ENCODE measurements around the gene ATP6V1C2.

Gene ATP6V1C2

DNA sequence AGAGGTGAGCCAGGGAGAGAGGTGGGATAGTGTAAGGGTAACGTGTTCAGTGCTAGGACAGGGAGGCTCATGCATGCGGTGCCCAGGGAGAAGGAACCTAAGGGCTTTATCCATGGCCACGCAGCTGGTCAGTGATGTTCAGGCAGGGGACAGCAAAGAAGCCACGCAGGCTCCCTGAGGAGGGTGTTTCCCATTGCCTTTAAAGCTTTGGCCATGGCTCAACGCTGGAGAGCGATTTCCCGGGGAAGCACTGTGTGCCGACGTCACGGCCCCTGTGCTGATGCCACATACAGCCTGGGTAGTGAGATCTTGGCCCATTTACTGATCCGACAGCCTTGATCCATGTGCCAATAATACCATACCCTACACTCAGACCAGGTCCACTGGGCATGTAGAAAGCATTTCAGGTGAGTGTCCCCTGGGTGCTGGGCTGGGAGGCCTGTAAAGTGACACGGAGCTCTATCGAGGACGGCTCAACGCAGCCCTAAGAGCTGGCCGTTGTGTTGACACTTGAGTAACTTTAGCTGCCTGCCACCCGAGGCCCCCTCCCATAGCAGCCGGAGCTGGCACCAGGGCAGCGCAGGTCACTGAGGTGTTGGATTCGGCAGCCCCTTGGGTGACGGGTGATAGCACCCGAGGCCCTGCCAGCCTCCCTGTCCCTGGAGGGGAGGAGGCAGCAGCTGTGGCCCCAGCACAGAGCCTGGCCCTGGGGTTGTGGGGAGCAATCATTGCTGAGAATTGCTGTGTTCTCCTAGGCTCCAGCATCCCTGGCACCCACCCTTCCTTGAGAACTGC lies 49.7 kb downstream of the ATP6V1C2 start:
- Histone ChIP-seq H4K20me1 (ENCODE audit: insufficient read depth, low read length) (no peaks in the 10 kb centered on the region), H3K36me3 (ENCODE audit: insufficient read depth, low read length) (no peaks in the 10 kb centered on the region), H3K27ac (ENCODE audit: low read depth, low read length, poor library complexity, severe bottlenecking) (no peak overlapping the region), H3K4me2 (ENCODE audit: low read length) (no peak overlapping the region), H3K9me3 (ENCODE audit: low read length) (no peaks in the 10 kb centered on the region), H3K79me2 (ENCODE audit: insufficient read depth, low read length) (no peaks in the 10 kb centered on the region), H2AFZ (ENCODE audit: low read length) (no peak overlapping the region), H3K9ac (ENCODE audit: low read length) (no peak overlapping the region), H3F3A (ENCODE audit: insufficient read depth, low read length) (no peaks in the 10 kb centered on the region), H3K4me1 (ENCODE audit: insufficient read depth, low read length, severe bottlenecking) (no peaks in the 10 kb centered on the region), H3K9me2 (ENCODE audit: low read depth, low read length) (no peaks in the 10 kb centered on the region), H3K4me3 (ENCODE audit: low read depth, low read length, poor library complexity, severe bottlenecking) (no peak overlapping the region), H3K27me3 (ENCODE audit: insufficient read depth, low read length) (peaks cover 5% of the 10 kb centered on the region; the same call in 1 of the 2 replicates)
- no peak for TF ChIP-seq EZH2 (IDR thresholded peaks at IDR 0.05; ENCODE audit: borderline replicate concordance, low read length)
- TF ChIP-seq, protein P1, sequence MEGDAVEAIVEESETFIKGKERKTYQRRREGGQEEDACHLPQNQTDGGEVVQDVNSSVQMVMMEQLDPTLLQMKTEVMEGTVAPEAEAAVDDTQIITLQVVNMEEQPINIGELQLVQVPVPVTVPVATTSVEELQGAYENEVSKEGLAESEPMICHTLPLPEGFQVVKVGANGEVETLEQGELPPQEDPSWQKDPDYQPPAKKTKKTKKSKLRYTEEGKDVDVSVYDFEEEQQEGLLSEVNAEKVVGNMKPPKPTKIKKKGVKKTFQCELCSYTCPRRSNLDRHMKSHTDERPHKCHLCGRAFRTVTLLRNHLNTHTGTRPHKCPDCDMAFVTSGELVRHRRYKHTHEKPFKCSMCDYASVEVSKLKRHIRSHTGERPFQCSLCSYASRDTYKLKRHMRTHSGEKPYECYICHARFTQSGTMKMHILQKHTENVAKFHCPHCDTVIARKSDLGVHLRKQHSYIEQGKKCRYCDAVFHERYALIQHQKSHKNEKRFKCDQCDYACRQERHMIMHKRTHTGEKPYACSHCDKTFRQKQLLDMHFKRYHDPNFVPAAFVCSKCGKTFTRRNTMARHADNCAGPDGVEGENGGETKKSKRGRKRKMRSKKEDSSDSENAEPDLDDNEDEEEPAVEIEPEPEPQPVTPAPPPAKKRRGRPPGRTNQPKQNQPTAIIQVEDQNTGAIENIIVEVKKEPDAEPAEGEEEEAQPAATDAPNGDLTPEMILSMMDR (IDR thresholded peaks at IDR 0.05; ENCODE audit: low read length) = no peak

DNA sequence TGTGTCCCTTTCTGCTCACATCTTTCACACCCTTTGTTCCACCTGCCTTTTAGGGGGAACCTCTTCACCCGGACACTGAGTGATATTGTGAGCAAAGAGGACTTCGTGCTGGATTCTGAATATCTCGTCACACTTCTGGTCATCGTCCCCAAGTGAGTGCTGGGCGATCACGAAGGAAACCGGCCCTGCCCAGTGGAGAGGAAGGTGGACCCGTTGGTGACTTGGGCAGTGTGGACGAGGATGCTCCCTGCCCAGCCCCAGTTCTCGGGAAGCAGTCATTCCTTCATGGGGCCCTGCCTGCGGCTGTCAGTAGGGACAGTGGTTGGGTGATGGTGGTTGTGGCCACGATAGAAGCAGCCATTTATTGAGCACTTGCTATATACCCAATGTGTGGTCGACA lies 50.4 kb downstream of the ATP6V1C2 start:
- Histone ChIP-seq H3F3A (ENCODE audit: insufficient read depth, low read length) (no peaks in the 10 kb centered on the region), H3K4me1 (ENCODE audit: insufficient read depth, low read length, severe bottlenecking) (no peaks in the 10 kb centered on the region), H3K27ac (ENCODE audit: low read depth, low read length, poor library complexity, severe bottlenecking) (no peak overlapping the region), H3K36me3 (ENCODE audit: insufficient read depth, low read length) (no peaks in the 10 kb centered on the region), H4K20me1 (ENCODE audit: insufficient read depth, low read length) (no peaks in the 10 kb centered on the region), H3K4me3 (ENCODE audit: low read depth, low read length, poor library complexity, severe bottlenecking) (no peak overlapping the region), H3K9ac (ENCODE audit: low read length) (no peak overlapping the region), H2AFZ (ENCODE audit: low read length) (no peak overlapping the region), H3K27me3 (ENCODE audit: insufficient read depth, low read length) (peaks cover 5% of the 10 kb centered on the region; the same call in 1 of the 2 replicates), H3K9me3 (ENCODE audit: low read length) (no peaks in the 10 kb centered on the region), H3K79me2 (ENCODE audit: insufficient read depth, low read length) (no peaks in the 10 kb centered on the region), H3K9me2 (ENCODE audit: low read depth, low read length) (no peaks in the 10 kb centered on the region), H3K4me2 (ENCODE audit: low read length) (no peak overlapping the region)
- no peak for TF ChIP-seq EZH2 (IDR thresholded peaks at IDR 0.05; ENCODE audit: borderline replicate concordance, low read length)
- TF ChIP-seq, protein P1 (IDR thresholded peaks at IDR 0.05; ENCODE audit: low read length) = no peak

DNA sequence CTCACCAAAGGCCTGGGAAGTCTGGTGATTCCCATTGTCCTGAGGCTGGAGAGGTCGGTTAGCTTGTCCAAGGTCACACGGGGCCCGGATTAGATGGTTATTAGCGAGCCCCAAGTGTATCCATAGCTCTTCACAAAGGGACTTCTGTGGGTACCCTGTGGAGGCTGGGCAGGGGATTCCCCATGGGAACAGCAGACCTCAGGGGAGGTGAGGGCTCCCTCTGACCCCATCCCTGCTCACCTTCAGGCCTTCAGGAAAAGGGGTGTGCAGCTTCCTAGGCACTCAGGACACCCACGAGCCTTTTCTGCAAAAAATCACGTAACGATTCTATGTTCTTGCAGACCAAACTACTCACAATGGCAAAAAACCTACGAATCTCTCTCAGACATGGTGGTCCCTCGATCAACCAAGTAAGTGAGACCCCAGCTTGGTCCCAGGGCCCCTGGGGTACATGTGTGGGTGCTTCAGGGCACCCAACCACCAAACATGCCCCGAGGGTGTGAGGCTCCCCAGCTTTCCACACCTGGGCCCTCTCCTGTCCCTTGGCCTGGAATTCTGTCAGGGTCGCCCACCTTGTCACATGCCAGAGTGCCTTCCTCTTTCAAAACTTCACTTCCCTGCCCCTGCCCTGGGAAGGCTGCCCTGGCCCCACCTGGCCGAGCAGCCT lies 50.9 kb downstream of the ATP6V1C2 start:
- H3F3A ChIP-seq (ENCODE audit: insufficient read depth, low read length) = no peaks in the 10 kb centered on the region
- H3K4me1 ChIP-seq (ENCODE audit: insufficient read depth, low read length, severe bottlenecking) = no peaks in the 10 kb centered on the region
- H3K36me3 ChIP-seq (ENCODE audit: insufficient read depth, low read length) = no peaks in the 10 kb centered on the region
- no peak overlapping the region for H3K9ac ChIP-seq (ENCODE audit: low read length)
- H2AFZ ChIP-seq (ENCODE audit: low read length) = no peak overlapping the region
- no peaks in the 10 kb centered on the region for H3K9me2 ChIP-seq (ENCODE audit: low read depth, low read length)
- H3K27me3 ChIP-seq (ENCODE audit: insufficient read depth, low read length) = peaks cover 5% of the 10 kb centered on the region; the same call in 1 of the 2 replicates
- no peaks in the 10 kb centered on the region for H3K79me2 ChIP-seq (ENCODE audit: insufficient read depth, low read length)
- TF ChIP-seq, protein P1 (IDR thresholded peaks at IDR 0.05; ENCODE audit: low read length) = no peak
- TF ChIP-seq EZH2 (IDR thresholded peaks at IDR 0.05; ENCODE audit: borderline replicate concordance, low read length) = no peak
- no peaks in the 10 kb centered on the region for H4K20me1 ChIP-seq (ENCODE audit: insufficient read depth, low read length)
- no peak overlapping the region for H3K4me3 ChIP-seq (ENCODE audit: low read depth, low read length, poor library complexity, severe bottlenecking)
- no peaks in the 10 kb centered on the region for H3K9me3 ChIP-seq (ENCODE audit: low read length)
- H3K27ac ChIP-seq (ENCODE audit: low read depth, low read length, poor library complexity, severe bottlenecking) = no peak overlapping the region
- no peak overlapping the region for H3K4me2 ChIP-seq (ENCODE audit: low read length)
